ENCODE data around the gene E2F6. TPM values are rescaled to one million over a fixed set of nuclear protein-coding genes. Genes with fewer than 3 reads are reported as not detected.

Gene E2F6, protein sequence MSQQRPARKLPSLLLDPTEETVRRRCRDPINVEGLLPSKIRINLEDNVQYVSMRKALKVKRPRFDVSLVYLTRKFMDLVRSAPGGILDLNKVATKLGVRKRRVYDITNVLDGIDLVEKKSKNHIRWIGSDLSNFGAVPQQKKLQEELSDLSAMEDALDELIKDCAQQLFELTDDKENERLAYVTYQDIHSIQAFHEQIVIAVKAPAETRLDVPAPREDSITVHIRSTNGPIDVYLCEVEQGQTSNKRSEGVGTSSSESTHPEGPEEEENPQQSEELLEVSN
- total RNA-seq: 10 to 100 TPM in 1 of 4 donors, 1 to 10 TPM in 3; 6.3 to 10.2 (median 6.8) TPM

DNA sequence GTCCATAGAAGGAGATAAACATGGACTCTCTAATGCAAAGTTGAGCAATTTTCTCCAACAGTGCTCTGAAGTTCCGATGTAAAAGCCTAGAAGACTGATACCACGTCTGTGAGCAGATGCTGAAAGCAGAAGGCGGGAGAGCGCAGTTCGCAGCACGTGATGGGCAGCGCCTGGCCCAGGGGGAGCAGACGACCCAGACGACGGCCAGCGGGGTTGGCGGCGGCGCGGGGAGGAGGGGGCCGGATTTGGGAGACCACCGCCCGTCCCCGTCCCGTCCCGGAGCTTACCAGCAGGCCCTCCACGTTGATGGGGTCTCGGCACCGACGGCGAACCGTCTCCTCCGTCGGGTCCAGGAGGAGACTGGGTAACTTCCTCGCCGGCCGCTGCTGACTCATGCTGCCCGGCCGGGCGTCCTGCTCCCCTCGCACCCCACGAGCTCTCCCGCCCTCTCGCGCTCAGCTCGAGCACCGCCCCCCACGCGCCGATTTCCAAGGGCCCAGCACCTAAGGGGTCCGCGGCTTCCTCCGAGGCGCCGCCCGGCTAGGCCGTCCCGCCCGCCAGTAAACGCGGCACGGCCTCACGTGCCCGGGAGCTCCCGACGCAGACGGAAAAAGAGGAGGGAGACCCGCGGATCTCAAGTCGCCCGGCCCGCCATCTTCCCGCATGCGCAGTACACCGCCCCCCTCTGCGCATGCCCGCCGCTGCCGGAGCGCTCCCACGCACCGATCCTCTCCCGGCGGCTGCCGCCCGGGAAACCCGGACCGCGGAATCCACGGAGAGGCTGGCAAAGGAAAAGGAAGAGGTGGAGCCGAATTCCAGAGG, at the start of gene E2F6:
Gene E2F6 (minus strand): TSS at position 677 of the 822 bp plus-strand sequence. CDS start 282 bp downstream, at position 395.
- H3K4me3 ChIP-seq: peak within 1 kb of the TSS; percentile 64 to 77 (median 66)
- no peaks in the 10 kb centered on the region for H3K9me3 ChIP-seq
- peak within 1 kb of the TSS; percentile 84 to 89 (median 88) for H3K27ac ChIP-seq
- DNase-seq: peak; percentile 79 to 95 (median 94)
- peaks cover 0 to 25% (median 8%) of the 10 kb centered on the region in 4 donors for H3K4me1 ChIP-seq
- no peaks in the 10 kb centered on the region for H3K27me3 ChIP-seq
- TF ChIP-seq, protein P1, sequence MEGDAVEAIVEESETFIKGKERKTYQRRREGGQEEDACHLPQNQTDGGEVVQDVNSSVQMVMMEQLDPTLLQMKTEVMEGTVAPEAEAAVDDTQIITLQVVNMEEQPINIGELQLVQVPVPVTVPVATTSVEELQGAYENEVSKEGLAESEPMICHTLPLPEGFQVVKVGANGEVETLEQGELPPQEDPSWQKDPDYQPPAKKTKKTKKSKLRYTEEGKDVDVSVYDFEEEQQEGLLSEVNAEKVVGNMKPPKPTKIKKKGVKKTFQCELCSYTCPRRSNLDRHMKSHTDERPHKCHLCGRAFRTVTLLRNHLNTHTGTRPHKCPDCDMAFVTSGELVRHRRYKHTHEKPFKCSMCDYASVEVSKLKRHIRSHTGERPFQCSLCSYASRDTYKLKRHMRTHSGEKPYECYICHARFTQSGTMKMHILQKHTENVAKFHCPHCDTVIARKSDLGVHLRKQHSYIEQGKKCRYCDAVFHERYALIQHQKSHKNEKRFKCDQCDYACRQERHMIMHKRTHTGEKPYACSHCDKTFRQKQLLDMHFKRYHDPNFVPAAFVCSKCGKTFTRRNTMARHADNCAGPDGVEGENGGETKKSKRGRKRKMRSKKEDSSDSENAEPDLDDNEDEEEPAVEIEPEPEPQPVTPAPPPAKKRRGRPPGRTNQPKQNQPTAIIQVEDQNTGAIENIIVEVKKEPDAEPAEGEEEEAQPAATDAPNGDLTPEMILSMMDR (IDR thresholded peaks at IDR 0.05): peak in 2 of 6 experiments; percentile 20 to 26
- TF ChIP-seq POLR2A (IDR thresholded peaks at IDR 0.05): peak; percentile 52 to 77
- no peaks in the 10 kb centered on the region for H3K36me3 ChIP-seq

DNA sequence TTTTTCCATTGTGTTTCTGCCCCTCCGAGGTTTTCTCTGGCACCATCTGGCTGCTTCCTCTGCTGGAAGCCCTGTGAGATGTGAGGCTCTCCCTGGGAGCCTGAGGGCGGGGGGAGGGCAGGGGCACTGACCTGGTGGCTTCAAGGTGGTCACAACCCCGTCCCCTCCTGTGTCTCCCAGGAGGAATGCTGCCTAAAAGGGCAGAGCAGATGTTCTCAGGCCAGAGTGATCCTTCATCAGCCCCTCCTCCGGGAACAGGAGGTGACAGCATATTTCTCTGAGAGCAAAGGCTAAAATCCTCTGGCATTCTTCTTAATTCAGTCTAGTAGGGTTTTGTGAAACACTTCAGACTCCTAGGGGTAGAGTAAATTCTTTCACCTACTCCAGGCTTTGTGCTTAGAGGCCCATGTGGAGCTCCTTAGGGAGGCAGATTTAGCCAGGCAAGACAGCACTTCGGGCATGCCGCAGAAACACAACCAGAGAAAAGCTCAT, 49.6 kb upstream of the E2F6 start:
- no peak overlapping the region for H3K4me3 ChIP-seq
- H3K4me1 ChIP-seq: no peaks in the 10 kb centered on the region
- no peak overlapping the region for H3K27ac ChIP-seq
- H3K36me3 ChIP-seq: no peaks in the 10 kb centered on the region
- TF ChIP-seq, protein P1 (IDR thresholded peaks at IDR 0.05): no peak
- no peak for TF ChIP-seq POLR2A (IDR thresholded peaks at IDR 0.05)
- DNase-seq: no peak
- no peaks in the 10 kb centered on the region for H3K9me3 ChIP-seq
- no peaks in the 10 kb centered on the region for H3K27me3 ChIP-seq

DNA sequence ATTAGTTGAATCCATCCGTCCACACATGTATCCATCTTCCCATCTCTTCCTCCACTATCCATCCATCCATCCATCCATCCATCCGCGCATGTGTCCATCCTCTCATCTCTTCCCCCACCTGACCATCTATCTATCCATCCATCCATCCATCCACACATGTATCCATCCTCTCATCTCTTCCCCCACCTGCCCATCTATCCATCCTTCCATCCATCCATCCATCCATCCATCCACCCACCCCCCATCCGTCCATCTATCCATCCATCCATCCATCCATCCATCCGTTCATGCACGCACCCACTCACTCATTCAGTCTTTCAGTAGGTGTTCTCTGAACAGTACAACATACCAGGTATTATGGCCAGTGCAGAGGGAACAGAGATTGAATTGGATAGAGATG, 48.9 kb upstream of the E2F6 start:
- no peak overlapping the region for H3K27ac ChIP-seq
- H3K27me3 ChIP-seq: no peaks in the 10 kb centered on the region
- no peaks in the 10 kb centered on the region for H3K4me1 ChIP-seq
- no peaks in the 10 kb centered on the region for H3K9me3 ChIP-seq
- TF ChIP-seq POLR2A (IDR thresholded peaks at IDR 0.05): no peak
- TF ChIP-seq, protein P1 (IDR thresholded peaks at IDR 0.05): no peak
- no peak overlapping the region for H3K4me3 ChIP-seq
- no peak for DNase-seq
- no peaks in the 10 kb centered on the region for H3K36me3 ChIP-seq

DNA sequence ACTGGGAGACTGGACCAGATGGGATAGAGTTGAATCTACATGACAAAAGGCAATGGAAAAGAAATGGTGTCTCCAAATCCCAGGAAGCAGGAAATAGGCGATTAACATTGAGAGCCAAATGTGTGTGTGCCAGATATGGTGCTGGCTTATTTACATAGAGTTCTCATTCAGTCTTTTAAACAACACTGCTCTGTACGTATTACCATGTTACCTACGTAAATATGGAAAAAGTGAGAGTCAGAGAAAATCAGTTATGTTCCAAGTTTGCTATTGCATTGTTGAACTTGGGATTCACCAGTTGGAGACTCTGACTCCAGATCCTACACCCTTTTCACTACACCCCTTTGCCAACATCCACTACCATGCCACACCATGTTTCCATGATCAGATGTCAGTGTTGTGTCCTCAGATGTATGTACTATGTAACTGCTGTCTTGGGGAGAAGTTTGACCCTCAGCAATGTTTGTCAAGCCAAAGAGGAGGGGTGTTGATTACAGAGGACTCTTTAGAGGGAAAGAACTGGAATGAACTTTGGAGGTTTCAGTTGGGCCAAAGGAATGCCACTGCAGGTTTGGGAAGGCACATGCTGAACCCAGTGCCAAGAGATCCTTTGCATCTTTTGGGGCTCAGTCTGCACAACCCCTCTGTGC, 48.2 kb upstream of the E2F6 start:
- H3K36me3 ChIP-seq: no peaks in the 10 kb centered on the region
- H3K4me1 ChIP-seq: no peaks in the 10 kb centered on the region
- no peak overlapping the region for H3K27ac ChIP-seq
- TF ChIP-seq, protein P1 (IDR thresholded peaks at IDR 0.05): no peak
- no peak for TF ChIP-seq POLR2A (IDR thresholded peaks at IDR 0.05)
- no peak for DNase-seq
- H3K9me3 ChIP-seq: no peaks in the 10 kb centered on the region
- no peak overlapping the region for H3K4me3 ChIP-seq
- no peaks in the 10 kb centered on the region for H3K27me3 ChIP-seq

DNA sequence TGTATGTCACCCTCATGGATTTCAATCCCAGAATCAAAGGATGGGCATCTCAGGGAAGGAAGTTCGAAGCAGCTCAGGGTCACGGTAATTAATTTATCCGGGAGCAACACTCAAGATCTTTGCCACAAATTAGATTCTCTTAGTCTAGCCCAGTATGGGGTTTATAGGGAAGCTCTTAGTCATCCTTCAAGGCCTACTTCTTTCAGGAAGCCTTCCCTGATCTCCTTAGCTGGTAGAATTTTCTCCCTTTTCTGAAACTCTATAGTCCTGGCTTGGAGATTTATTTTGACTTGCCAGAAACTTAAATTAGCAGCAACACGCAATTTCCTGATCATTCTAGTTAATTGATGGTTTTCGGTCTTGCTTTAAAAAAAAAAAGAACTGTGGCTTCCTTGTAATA, 47.4 kb upstream of the E2F6 start:
- Histone ChIP-seq H3K36me3 (no peaks in the 10 kb centered on the region), H3K4me3 (no peak overlapping the region), H3K9me3 (no peaks in the 10 kb centered on the region), H3K27ac (no peak overlapping the region), H3K27me3 (no peaks in the 10 kb centered on the region), H3K4me1 (no peaks in the 10 kb centered on the region)
- no peak for DNase-seq
- TF ChIP-seq, protein P1 (IDR thresholded peaks at IDR 0.05): no peak
- TF ChIP-seq POLR2A (IDR thresholded peaks at IDR 0.05): no peak
